MM.1S (cell line): Measurements from ENCODE around the gene DZIP1.

Experiments
- EZH2 ChIP-seq: fragments of 300-600 bp; sonication (generic); optimal IDR thresholded peaks from 2 replicates; pipeline ENCODE3; 2017; ENCODE audit warnings: low read depth, mild to moderate bottlenecking, antibody characterized with exemption, low read length, mixed read lengths
- EZH2phosphoT487 ChIP-seq: fragments of 300-600 bp; sonication (generic); IDR thresholded peaks from 2 replicates; pipeline ENCODE4 v1.6.1; 2018; ENCODE audit warnings: antibody characterized with exemption, low read length
- TF ChIP-seq, protein P1 (sequence below): fragments of 300-600 bp; sonication (generic); IDR thresholded peaks from 2 replicates; pipeline ENCODE4 v1.5.1; 2016; ENCODE audit warnings: antibody characterized with exemption, low read length, mixed read lengths

DNA sequence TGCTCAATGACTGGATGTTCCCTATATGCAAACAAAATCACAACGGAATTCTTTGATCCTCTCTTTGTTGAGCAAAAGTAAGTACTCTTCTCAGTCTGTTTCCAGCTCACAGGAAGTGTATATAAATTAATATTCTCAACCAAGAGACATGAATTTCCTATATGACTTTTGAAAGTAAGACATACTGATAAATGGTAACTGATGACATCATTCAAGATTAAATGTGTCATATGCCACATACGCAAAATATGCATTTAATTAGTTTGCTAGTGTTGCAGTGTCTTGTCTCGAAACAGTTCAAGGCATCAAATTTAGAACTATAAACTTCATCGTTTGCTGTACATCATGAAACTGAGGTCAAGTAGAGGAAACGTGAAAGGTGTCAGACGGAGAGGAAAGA is 84.1 kb downstream of the DZIP1 start:
- TF ChIP-seq, protein P1, sequence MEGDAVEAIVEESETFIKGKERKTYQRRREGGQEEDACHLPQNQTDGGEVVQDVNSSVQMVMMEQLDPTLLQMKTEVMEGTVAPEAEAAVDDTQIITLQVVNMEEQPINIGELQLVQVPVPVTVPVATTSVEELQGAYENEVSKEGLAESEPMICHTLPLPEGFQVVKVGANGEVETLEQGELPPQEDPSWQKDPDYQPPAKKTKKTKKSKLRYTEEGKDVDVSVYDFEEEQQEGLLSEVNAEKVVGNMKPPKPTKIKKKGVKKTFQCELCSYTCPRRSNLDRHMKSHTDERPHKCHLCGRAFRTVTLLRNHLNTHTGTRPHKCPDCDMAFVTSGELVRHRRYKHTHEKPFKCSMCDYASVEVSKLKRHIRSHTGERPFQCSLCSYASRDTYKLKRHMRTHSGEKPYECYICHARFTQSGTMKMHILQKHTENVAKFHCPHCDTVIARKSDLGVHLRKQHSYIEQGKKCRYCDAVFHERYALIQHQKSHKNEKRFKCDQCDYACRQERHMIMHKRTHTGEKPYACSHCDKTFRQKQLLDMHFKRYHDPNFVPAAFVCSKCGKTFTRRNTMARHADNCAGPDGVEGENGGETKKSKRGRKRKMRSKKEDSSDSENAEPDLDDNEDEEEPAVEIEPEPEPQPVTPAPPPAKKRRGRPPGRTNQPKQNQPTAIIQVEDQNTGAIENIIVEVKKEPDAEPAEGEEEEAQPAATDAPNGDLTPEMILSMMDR = no peak
- no peak for TF ChIP-seq EZH2
- no peak for TF ChIP-seq EZH2phosphoT487
